NCI-H2029 treated with DMSO at 0.1 percent for 48 hours (cell line): ENCODE measurements around the gene SLC38A8.

Source experiments
- DNase-seq: peaks from one replicate; lab custom pipeline; 2025; lab: John Stamatoyannopoulos, UW

Gene SLC38A8

GRCh38 chr16:84048871-84049270, 6.3 kb upstream of the SLC38A8 start:
- no peak for DNase-seq

DNA sequence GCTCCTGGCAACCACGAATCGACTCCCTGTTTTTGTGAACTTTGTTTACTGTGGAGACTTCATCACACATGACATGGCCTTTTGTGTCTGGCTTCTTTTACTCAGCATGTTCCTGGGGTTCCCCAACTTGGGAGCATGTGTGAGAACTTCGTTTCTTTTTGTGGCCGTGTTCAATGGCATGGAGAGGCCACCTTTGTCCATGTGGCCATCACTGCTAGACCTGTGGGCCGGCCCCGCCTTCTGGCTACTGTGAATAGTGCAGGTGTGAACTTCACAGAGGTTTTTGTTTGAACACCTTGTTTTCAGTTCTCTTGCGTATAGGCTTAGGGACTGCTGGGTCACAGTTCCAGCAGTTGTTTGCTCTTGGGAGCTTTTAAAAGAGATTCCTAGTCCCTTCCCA, 5.7 kb upstream of the SLC38A8 start:
- no peak for DNase-seq

DNA sequence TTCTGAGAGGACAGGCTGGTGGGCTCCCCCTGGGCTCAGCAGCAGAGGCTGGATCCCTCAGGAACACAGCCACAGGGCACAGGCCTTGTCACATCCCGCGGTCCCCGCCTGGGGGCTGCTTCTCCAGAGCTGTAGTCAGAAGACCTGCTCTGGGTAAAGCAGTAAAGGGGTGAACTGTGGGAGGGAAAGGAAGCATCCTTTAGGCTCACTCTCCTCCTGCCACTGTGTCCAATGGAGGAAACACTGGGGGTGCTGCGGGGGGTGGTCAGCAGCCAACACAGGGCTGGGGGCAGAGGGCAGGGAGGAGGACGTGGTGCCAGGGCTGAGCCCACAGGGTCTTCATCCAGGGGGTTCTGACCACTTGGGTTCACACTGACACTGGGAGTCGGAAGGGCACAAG, 5.0 kb upstream of the SLC38A8 start:
- no peak for DNase-seq

GRCh38 chr16:84047206-84047605, 4.6 kb upstream of the SLC38A8 start:
- no peak for DNase-seq

- no peak for DNase-seq
Measured at GRCh38 chr16:84045818-84046470, 3.3 kb upstream of the SLC38A8 start.

- no peak for DNase-seq
Measured at GRCh38 chr16:84045001-84045817, 2.6 kb upstream of the SLC38A8 start.

DNA sequence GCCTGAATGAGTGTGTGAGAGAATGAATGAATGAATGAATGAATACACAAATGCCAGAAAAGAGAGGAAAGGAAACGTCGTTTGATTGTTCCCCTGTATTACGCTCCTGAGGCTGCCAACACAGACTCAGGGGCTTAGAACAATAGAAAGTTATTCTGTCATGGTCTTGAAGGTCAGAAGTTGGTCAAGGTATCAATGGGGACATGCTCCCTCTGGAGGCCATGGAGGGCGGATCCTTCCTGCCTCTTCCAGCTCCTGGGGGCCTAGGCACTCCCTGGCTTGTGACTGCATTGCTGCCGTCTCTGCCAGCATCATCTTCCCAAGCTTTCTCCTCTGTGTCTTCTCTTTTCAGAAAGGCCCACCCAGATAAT, 1.5 kb upstream of the SLC38A8 start:
- DNase-seq = peak; percentile 0

DNA sequence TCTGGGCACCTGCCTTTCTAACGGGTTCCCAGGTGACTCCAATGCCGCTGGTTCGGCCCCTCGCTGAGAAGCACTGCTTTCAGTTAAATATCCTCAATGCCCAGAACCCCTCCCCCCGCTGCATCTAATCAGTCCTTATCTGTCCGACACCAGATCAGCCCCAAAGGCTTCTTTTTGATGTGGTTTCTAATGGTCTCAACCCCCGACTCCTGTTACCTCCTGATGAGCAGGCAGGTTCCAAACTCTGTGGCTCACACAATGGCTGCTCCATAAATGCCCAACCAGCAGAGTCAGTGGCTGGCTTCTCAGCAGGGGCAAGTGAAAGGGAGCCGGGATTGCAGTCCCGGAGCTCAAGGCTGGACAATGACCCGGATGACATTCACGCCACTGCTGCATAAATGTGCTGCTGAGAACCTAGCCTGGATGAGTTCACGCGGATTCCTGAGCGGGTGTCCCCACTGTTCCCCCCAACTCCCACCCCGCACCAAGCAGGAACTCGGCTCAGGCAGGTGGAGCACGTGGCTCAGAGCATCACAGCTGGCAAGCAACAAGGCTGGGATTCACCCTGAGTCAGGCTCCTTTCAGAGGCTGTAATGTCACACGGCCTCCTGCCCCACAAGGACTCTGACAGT, 1.0 kb upstream of the SLC38A8 start:
- DNase-seq = no peak

DNA sequence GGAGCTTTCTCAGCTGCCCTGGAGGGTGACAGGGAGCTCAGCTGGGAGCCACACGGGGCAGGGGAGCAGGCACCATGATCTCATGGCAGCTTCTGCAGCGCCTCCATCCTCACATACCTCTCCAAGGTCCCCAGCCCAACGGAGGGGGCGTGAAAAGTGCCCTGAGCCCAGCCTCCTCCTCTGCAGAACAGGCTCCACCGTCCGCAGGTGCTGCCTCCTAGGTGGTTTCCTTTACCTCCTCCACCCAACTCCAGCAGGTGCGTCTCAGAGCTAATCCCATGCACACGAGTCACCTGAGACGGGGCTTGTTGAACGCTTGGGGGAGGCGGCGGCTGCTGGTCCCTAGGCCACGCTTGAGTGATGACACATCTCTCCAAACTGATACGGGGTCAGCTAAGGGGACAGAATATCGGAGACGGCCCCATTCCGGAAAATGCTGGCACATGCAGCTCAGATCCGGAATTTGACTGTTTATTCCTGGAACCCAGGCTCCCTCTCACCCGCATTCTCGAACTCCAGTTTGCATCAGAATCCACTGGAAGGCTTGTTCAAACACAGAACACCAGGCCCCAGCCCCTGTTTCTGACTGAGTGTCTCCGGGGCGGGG, 387 bp upstream of the SLC38A8 start:
- peak; percentile 46 for DNase-seq

DNA sequence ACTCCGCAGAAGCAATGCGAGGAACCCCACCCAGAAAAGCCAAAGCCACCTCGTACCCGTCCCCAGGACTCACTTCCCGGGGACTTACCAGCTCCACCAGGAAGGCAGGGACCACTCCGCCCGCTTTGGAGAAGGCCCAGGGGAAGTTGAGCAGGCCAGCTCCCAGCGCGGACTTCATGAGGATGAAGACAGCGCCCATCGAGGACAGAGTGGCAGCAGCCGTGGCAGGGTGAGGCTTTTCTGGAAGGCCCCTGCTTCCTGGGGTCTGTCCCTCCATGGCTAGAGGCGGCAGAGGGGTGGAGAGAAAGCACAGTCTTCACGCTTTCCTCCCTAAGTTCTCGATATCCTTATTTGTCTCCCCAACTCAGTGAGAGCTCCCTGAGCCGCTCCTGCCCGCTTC, 714 bp downstream of the SLC38A8 start:
- DNase-seq = no peak

- DNase-seq = peak; percentile 4
Measured at GRCh38 chr16:84040823-84041820, 1.5 kb downstream of the SLC38A8 start.

GRCh38 chr16:84040226-84040822, 2.3 kb downstream of the SLC38A8 start:
- no peak for DNase-seq

DNA sequence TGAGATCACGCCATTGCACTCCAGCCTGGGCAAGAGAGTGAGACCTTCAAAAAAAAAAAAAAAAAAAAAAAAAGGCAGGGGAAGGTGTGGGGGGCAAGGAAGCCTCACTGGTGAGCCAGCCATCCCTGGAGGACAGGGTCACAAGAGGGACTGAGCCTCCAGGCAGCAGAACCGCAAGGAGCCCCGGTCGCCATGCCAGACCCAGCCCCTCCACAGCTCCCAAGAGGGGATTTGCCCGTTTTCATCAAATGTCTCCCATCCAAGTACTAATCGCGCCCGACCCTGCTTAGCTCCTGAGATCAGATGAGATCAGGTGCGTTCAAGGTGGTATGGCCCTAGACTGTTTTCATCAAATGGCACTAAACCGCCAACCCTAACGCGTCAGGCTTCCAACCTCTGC, 2.9 kb downstream of the SLC38A8 start:
- DNase-seq = no peak

DNA sequence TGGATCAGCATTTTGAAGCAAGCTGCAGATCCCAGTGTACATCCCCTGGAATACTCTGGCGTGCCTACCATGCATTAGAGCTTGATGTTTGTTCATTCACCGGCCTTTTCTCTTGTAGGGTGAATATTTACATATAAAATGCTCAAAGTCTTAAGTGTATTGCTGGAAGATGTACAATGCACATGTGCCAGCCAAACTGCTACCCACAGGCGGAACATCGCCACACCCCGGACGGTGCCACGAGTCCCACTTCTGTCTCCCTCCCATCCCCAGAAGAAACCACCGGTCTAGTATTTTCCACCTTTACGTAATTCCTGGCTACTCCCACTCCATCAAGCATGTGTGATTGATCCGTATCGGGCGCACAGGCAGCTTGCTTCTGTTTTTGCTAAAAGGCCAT, 4.1 kb downstream of the SLC38A8 start:
- no peak for DNase-seq

- DNase-seq = peak; percentile 16
Measured at GRCh38 chr16:84036982-84037425, 5.6 kb downstream of the SLC38A8 start.

DNA sequence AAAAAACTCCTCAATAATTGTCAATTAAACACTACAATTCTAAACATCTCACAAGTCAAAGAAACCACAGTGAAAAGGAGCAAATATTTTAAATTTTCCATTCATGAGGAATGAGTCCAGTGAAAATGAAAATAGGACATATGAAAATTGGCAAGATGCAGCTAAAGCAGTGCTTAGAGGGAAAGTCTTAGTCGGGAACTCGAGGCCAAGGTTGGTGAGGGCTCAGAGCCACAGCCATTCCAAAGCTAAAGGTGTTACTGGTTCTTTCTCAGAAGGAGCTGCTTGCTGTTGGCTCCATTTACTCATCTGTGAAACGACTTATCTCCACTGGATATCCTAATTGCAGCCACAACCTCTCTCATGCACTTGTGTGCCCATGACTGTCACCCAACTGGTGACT, 6.5 kb downstream of the SLC38A8 start:
- DNase-seq = no peak

DNA sequence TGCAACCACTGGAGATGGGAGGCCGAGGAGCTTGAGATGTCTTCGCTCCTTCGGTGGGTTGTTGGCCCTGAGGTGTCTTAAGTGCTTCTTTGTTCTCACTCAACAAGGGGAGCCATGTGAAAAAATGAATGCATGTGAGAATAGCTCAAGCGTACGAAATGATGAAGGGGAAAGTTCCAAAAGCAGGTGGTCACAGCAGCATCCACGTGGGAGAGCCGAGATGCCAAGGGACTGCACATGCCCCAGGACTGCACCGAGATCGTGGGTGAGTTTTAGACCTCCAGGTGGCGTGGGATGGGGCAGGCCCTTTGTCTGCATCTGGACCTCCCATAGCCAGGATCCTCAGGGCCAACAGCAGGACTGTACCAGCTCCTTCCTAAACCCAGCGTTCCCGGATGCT, 8.1 kb downstream of the SLC38A8 start:
- DNase-seq = no peak

GRCh38 chr16:84033251-84034195, 9.1 kb downstream of the SLC38A8 start:
- DNase-seq = no peak

GRCh38 chr16:84032458-84033178, 10.0 kb downstream of the SLC38A8 start:
- DNase-seq = no peak
